HG03280 (cell line): ENCODE data around the gene AUTS2.
"Not testable (repeated sequence)": the region's sequence is repeated elsewhere in the genome, so short reads cannot be mapped to it uniquely, and the experiment has no call there.

Experiments used
- ATAC-seq: cut with Tn5 transposase; IDR thresholded peaks from one replicate; pipeline ENCODE4 v1.9.1; 2021; ENCODE audit warnings: mild to moderate bottlenecking, moderate library complexity; ENCODE audit not compliant: unreplicated experiment

Gene AUTS2

GRCh38 chr7:70268179-70268578 lies 669.9 kb downstream of the AUTS2 start:
- no peak for ATAC-seq

GRCh38 chr7:70270149-70270548 lies 671.9 kb downstream of the AUTS2 start:
- ATAC-seq: no peak

GRCh38 chr7:70271617-70272081 lies 673.4 kb downstream of the AUTS2 start:
- no peak for ATAC-seq

- not testable (repeated sequence) for ATAC-seq
Observed at GRCh38 chr7:70275570-70275969, 677.3 kb downstream of the AUTS2 start.

GRCh38 chr7:70285187-70285586 lies 686.9 kb downstream of the AUTS2 start:
- ATAC-seq: no peak

- no peak for ATAC-seq
Observed at GRCh38 chr7:70285854-70286253, 687.6 kb downstream of the AUTS2 start.

- no peak for ATAC-seq
Observed at GRCh38 chr7:70288781-70289456, 690.6 kb downstream of the AUTS2 start.

- no peak for ATAC-seq
Observed at GRCh38 chr7:70292716-70293115, 694.4 kb downstream of the AUTS2 start.

GRCh38 chr7:70294211-70294911 lies 696.1 kb downstream of the AUTS2 start:
- no peak for ATAC-seq

GRCh38 chr7:70298780-70299471 lies 700.7 kb downstream of the AUTS2 start:
- no peak for ATAC-seq

GRCh38 chr7:70299472-70299807 lies 701.2 kb downstream of the AUTS2 start:
- no peak for ATAC-seq

- ATAC-seq: no peak
Observed at GRCh38 chr7:70301673-70302185, 703.5 kb downstream of the AUTS2 start.

- no peak for ATAC-seq
Observed at GRCh38 chr7:70303309-70303708, 705.0 kb downstream of the AUTS2 start.

- ATAC-seq: no peak
Observed at GRCh38 chr7:70303780-70304179, 705.5 kb downstream of the AUTS2 start.

- ATAC-seq: no peak
Observed at GRCh38 chr7:70306173-70306572, 707.9 kb downstream of the AUTS2 start.

GRCh38 chr7:70307544-70308106 lies 709.4 kb downstream of the AUTS2 start:
- no peak for ATAC-seq

GRCh38 chr7:70312336-70312735 lies 714.1 kb downstream of the AUTS2 start:
- ATAC-seq: no peak

- ATAC-seq: no peak
Observed at GRCh38 chr7:70313271-70313670, 715.0 kb downstream of the AUTS2 start.

- no peak for ATAC-seq
Observed at GRCh38 chr7:70313687-70314086, 715.4 kb downstream of the AUTS2 start.

- ATAC-seq: no peak
Observed at GRCh38 chr7:70314221-70314620, 715.9 kb downstream of the AUTS2 start.

GRCh38 chr7:70316745-70317144 lies 718.5 kb downstream of the AUTS2 start:
- no peak for ATAC-seq
